ENCODE measurements around the gene GPR101. TPM values are rescaled to one million over a fixed set of nuclear protein-coding genes. Genes with fewer than 3 reads are reported as not detected.

GPR101 gene, protein sequence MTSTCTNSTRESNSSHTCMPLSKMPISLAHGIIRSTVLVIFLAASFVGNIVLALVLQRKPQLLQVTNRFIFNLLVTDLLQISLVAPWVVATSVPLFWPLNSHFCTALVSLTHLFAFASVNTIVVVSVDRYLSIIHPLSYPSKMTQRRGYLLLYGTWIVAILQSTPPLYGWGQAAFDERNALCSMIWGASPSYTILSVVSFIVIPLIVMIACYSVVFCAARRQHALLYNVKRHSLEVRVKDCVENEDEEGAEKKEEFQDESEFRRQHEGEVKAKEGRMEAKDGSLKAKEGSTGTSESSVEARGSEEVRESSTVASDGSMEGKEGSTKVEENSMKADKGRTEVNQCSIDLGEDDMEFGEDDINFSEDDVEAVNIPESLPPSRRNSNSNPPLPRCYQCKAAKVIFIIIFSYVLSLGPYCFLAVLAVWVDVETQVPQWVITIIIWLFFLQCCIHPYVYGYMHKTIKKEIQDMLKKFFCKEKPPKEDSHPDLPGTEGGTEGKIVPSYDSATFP
- total RNA-seq: not detected in 2 replicates

DNA sequence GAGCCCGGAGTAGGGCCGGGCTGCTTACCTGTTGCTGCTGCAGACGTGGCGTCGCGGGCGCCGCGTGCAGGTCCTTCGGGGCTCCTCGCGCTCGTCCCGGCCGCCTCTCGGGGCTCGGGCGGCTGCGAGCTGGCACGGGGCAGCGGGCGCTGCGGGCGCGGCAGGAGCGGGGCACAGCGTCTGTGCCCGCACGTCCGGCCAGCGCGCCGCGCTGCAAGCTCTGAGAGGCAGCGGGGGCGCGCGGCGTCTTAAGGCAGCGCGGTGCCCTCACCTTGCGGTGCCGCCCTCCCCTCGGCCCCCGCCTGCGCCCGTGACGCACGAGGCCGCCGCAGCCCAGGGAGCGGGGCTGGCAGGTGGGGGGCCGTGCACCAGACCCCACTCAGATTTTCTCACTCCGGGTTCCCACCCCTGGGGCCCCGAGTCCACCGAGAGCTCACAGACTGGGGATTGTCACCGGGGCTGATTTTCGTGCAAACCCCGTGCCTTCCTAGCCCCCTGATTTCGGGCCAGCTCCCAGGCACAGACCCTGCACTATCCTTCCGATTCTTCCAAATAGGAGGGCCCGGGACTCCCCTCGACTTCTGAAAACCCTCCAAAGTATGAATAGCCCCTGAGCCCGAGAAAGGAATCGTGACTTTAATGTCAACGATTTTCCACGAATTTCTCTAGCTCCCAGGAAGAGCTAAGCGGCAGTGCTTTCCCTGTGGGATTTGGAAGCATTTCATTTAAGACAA, at the start of gene GPR101:
GPR101 (minus strand) TSS at position 222 of the 734 bp plus-strand sequence. CDS start 2,321 bp downstream, outside the sequence.

Other genes with a start within 250 kb of the GPR101 start
- 121 and 124 TPM in 2 replicates for gene RBMX, start 153.3 kb downstream of the GPR101 start, total RNA-seq